Stimulated activated CD8-positive, alpha-beta memory T cell treated with anti-CD3 and anti-CD28 coated beads, Interleukin-15, amount 100 ng/mL, for 4 hours (primary cell): ENCODE measurements around the gene GATC.
"Not testable (repeated sequence)": the region's sequence is repeated elsewhere in the genome, so short reads cannot be mapped to it uniquely, and the experiment has no call there.

Experiments used
- DNase-seq, 2 donors: peaks; one replicate each; pipeline ENCODE4 v3.0.0-alpha.2; 2020; ENCODE audit warnings: low read depth in 2 of 2

The GATC gene

GRCh38 chr12:120470150-120470784, 24.0 kb downstream of the GATC start:
- DNase-seq = no peak

- DNase-seq = no peak
Measured at GRCh38 chr12:120472521-120472920, 26.3 kb downstream of the GATC start.

GRCh38 chr12:120473807-120474615, 27.8 kb downstream of the GATC start:
- DNase-seq = no peak

- no peak for DNase-seq
Measured at GRCh38 chr12:120474616-120474960, 28.3 kb downstream of the GATC start.

GRCh38 chr12:120475643-120476042, 29.4 kb downstream of the GATC start:
- no peak for DNase-seq

DNA sequence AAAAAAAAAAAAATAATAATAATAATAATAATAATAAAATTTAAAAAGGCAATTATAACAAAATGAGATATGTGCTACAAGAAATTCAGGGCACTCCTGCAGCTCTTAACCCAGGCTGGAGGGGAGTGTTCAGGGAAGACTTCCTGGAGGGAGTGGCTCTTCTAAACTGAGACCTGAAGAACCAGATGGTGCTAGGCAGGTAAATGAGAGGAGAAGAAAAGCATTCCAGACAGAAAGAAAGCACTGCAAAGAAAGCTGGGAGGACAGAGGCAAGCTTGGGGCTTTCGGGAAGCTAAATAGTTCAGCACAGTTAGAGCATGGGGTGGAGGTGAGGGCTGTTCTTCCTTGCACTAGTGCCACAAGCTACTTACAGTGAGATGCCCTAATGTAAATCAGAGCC, 33.2 kb downstream of the GATC start:
- DNase-seq = no peak

GRCh38 chr12:120480211-120480610, 34.0 kb downstream of the GATC start:
- DNase-seq = no peak

- DNase-seq = no peak
Measured at GRCh38 chr12:120481022-120481767, 35.0 kb downstream of the GATC start.

GRCh38 chr12:120483621-120484020, 37.4 kb downstream of the GATC start:
- DNase-seq = no peak

DNA sequence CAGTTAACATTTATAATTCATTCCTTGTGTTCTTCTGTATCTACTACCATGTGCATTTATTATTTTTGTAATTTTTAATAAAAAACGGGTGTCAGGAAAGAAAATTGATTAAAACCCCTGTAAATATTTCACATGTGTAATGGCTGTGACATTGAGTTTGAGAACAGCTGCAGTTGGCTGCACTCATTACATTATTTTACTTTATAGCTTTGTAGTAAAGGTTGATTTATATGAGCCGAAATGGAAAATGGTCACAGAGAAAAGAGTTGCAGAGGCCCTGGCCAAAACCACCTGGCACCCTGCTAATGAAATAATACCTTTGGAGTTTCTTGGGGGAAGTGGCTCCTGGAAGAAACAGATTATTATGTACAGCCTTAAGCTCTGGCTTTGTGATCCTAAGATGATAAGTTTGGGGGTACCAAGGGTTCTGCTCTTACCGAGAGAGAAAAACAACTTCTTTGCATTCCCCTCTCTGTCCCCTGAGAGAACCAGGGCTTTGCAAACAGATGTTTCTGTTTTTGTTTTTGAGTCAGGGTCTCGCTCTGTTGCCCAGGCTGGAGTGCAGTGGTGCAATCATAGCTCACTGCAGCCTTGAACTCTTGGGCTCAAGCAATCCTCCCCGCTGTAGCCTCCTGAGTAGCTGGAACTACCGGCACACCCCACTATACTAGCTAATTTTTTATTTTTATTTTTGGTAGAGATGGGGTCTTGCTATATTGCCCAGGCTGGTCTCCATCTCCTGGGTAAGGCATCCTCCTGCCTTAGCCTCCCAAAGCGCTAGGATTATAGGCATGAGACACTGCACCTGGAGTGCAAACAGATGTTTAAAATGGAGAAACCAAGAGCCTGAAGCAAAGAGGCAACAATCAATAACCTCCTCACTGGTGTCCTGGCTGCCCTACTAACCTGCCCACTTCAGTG, 40.0 kb downstream of the GATC start:
- no peak for DNase-seq

DNA sequence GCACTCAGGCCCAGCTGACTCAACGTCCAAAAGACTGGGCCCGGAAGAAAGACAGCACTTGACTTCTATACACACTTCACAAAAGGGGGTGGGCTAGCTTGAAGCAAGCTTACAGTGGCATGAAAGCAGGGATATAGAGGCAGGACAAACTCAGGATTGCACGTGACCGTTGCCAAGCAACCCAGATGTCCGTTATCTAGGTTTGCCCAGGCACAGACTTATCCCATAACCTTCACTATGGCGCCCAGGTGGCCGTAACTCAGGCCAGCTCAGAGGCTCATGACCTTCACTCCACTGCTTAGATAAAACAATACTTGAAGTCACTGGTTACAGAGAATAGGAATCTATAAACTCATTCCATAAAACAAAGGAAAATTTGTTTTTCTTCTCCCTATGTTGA, 41.3 kb downstream of the GATC start:
- not testable (repeated sequence) for DNase-seq

DNA sequence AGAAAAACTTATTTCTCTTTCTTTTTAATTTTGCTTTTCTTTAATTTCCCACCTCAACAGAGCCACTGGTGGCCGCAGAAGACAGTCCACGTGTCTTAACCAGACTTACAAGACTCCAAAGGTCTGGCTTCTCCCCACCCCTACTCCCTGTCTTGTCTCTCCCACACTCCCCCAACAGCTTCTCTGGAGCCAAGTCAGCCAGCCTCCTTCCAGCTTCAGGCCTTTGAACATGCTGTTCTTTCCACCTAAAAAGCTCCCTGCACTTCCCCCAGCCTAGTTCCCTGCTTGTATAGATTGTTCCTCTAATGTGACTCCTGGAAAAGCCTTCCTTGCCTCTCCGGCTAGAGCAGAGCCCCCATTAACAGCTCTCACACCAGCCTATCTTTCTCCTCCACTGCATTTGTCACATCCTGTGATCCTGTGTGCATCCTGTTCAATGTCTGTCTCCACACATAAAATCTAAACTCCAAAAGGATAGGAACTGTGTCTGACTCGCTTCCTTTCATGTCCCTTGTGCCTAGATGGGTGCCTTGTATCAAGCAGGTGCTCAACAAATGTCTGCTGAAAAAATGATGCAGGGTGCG, 41.9 kb downstream of the GATC start:
- DNase-seq = no peak

- DNase-seq = no peak
Measured at GRCh38 chr12:120489018-120489417, 42.8 kb downstream of the GATC start.

GRCh38 chr12:120490325-120490724, 44.1 kb downstream of the GATC start:
- DNase-seq = no peak

DNA sequence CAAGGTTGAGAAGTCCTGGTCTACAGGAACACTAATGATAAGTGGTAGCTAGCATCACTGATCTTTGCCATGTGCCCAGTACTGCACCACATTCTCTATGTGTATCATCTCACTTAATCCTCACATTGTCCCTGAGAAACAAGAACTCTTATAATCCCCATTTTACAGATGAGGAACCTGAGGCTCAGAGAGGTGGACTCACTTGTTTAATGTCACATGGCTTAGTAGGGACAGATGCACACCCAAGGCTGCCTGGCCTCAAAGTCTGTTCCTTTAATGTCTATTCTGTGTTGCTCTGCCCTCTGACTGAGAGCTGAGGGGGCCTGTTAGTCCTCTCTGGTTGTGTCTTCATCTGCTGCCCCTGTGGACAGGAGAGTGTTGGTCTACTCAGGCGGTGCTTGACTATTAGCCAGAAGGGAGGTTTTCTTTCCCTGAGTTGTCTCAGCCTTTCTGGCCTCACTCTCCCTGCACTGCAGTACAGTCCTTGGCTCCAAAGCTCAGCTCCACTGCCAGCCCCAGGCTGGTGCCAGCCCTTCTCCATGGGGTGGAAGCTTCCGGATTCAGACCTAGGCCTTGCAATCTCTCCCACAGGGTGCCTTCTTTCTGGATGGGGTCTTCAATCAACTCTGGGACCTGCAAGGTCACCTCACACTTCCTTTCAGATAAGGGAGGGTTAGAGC, 44.7 kb downstream of the GATC start:
- no peak for DNase-seq

- DNase-seq = no peak
Measured at GRCh38 chr12:120495186-120495730, 49.0 kb downstream of the GATC start.

- peak; percentile 92 to 93 for DNase-seq
Measured at GRCh38 chr12:120495731-120496412, 49.6 kb downstream of the GATC start, which contains the start of gene DYNLL1. TSS of gene DYNLL1 (plus strand) at chr12:120496113. CDS start at chr12:120496422, 309 bp downstream.

DNA sequence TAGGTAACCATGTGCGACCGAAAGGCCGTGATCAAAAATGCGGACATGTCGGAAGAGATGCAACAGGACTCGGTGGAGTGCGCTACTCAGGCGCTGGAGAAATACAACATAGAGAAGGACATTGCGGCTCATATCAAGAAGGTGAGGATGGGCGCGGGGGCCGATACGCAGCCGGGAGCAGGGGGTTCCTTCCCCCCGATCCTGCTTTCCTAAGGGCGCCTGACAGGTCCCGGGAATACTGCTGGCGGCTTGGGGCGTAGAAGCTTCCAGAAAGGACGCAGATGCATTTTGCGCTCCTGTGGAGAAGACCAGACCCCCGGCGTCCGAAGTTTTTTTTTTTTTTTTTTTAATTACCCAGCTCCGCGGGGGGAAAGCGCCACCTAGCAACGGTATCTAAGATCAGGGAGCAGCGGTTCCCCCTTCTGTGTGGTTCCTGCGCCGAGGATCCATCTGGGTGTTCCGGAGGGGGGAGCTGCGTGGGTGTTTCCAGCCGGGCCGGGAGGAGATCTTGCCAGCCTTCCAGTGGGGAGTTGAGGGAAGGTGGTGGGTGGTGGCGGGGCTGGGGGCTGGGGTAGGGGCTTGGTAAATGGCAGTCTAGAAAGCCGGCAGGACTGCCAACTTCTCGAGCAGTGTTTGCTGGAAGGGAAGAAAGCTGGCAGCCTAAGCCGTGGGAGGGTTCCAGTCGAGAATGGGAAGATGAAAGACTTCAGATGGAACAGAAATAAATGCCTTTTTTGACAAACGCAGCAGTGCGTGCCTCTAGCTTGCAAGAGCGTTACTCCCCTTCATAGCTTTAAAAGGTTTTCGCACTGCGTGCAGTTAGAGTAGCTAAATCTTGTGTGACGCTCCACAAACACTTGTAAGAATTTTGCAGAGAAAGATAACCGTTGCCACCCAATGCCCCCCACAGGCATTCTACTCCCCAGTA, 50.4 kb downstream of the GATC start:
- DNase-seq = peak; percentile 18 to 24
